MM.1S (cell line): Measurements from ENCODE around the gene TPI1.

ENCODE experiments used
- EZH2 ChIP-seq: fragments of 300-600 bp; sonication (generic); optimal IDR thresholded peaks from 2 replicates; pipeline ENCODE3; 2017; ENCODE audit warnings: low read depth, mild to moderate bottlenecking, antibody characterized with exemption, low read length, mixed read lengths
- TF ChIP-seq, protein P1 (sequence below): fragments of 300-600 bp; sonication (generic); IDR thresholded peaks from 2 replicates; pipeline ENCODE4 v1.5.1; 2016; ENCODE audit warnings: antibody characterized with exemption, low read length, mixed read lengths

DNA sequence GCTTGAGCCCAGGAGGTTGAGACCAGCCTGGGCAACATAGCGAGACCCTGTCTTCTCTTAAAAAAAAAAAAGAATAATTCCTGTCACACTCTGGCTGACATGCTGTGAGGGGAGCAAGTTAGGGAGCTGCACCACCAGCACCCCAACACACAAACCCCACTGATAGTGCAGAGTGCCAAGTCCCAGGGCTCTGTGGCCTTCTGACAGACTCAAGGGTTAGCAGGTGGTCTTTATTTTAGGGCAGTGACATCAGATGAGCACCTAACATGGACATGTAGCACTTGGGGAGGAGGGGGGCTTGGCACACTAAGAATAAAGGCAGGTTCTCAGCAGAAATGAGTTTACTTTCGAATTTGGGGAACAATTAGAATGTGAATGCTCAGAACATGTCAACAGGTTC lies 8.5 kb upstream of the TPI1 start:
- TF ChIP-seq, protein P1, sequence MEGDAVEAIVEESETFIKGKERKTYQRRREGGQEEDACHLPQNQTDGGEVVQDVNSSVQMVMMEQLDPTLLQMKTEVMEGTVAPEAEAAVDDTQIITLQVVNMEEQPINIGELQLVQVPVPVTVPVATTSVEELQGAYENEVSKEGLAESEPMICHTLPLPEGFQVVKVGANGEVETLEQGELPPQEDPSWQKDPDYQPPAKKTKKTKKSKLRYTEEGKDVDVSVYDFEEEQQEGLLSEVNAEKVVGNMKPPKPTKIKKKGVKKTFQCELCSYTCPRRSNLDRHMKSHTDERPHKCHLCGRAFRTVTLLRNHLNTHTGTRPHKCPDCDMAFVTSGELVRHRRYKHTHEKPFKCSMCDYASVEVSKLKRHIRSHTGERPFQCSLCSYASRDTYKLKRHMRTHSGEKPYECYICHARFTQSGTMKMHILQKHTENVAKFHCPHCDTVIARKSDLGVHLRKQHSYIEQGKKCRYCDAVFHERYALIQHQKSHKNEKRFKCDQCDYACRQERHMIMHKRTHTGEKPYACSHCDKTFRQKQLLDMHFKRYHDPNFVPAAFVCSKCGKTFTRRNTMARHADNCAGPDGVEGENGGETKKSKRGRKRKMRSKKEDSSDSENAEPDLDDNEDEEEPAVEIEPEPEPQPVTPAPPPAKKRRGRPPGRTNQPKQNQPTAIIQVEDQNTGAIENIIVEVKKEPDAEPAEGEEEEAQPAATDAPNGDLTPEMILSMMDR = no peak
- no peak for TF ChIP-seq EZH2
